Stimulated activated CD8-positive, alpha-beta memory T cell treated with anti-CD3 and anti-CD28 coated beads, Interleukin-12 subunit alpha, Interleukin-12 subunit beta, amount 100 ng/mL, for 24 hours (primary cell): Measurements from ENCODE around the gene ANOS1.
"Not testable (repeated sequence)": the region's sequence is repeated elsewhere in the genome, so short reads cannot be mapped to it uniquely, and the experiment has no call there.

Experiments
- DNase-seq: peaks from one replicate; pipeline ENCODE4 v3.0.0-alpha.2; 2020; ENCODE audit errors: extremely low read depth

Gene ANOS1

GRCh38 chrX:8632924-8633323 is 99.0 kb downstream of the ANOS1 start:
- no peak for DNase-seq

- no peak for DNase-seq
These were observed 102.1 kb downstream of the ANOS1 start for GRCh38 chrX:8629871-8630270.

GRCh38 chrX:8627796-8628195 is 104.1 kb downstream of the ANOS1 start:
- DNase-seq, result no peak

- DNase-seq, result no peak
These were observed 124.6 kb downstream of the ANOS1 start for GRCh38 chrX:8607326-8607725.

- no peak for DNase-seq
These were observed 127.8 kb downstream of the ANOS1 start for GRCh38 chrX:8604131-8604530.

- DNase-seq, result no peak
These were observed 140.4 kb downstream of the ANOS1 start for GRCh38 chrX:8591501-8591900.

- no peak for DNase-seq
These were observed 145.0 kb downstream of the ANOS1 start for GRCh38 chrX:8586953-8587352.

- no peak for DNase-seq
These were observed 152.3 kb downstream of the ANOS1 start for GRCh38 chrX:8579602-8580001.

- no peak for DNase-seq
These were observed 155.1 kb downstream of the ANOS1 start for GRCh38 chrX:8576821-8577220.

- no peak for DNase-seq
These were observed 166.2 kb downstream of the ANOS1 start for GRCh38 chrX:8565729-8566128.

- DNase-seq, result no peak
These were observed 183.5 kb downstream of the ANOS1 start for GRCh38 chrX:8548446-8548845.

- no peak for DNase-seq
These were observed 185.2 kb downstream of the ANOS1 start for GRCh38 chrX:8546715-8547114.

- no peak for DNase-seq
These were observed 211.1 kb downstream of the ANOS1 start for GRCh38 chrX:8520791-8521190.

GRCh38 chrX:8520178-8520577 is 211.8 kb downstream of the ANOS1 start:
- DNase-seq, result no peak

- DNase-seq, result no peak
These were observed 227.5 kb downstream of the ANOS1 start for GRCh38 chrX:8504451-8504850.

- DNase-seq, result not testable (repeated sequence)
These were observed 229.8 kb downstream of the ANOS1 start for GRCh38 chrX:8502101-8502500.

- no peak for DNase-seq
These were observed 231.7 kb downstream of the ANOS1 start for GRCh38 chrX:8500203-8500602.

- DNase-seq, result not testable (repeated sequence)
These were observed 236.9 kb downstream of the ANOS1 start for GRCh38 chrX:8495036-8495435.

- DNase-seq, result no peak
These were observed 247.5 kb downstream of the ANOS1 start for GRCh38 chrX:8484360-8484949.
